ENCODE results near the gene NUP93. TPM values are rescaled to one million over a fixed set of nuclear protein-coding genes. Genes with fewer than 3 reads are reported as not detected.
A peak's percentile ranks its signal among the peaks of the same experiment; 100 is the strongest.

Gene NUP93
- total and polyA plus RNA-seq, 2 of the 8 experiments (the other 6 are each of a cell fraction or from before 2014, with no cell fraction given) = 147 to 201 TPM

- H3K36me3 ChIP-seq (ENCODE audit: control insufficient read depth in 2 of 4, insufficient read depth in 4 of 4, low read length in 3 of 4) = no peaks in the 10 kb centered on the region
- DNase-seq (ENCODE audit: low read depth in 1 of 2, low spot score in 2 of 2) = no peak
- H3K4ac ChIP-seq (replicated peaks; ENCODE audit: insufficient read length, low read depth, low read length) = no peak overlapping the region
- peak; percentile 36 for FAIRE-seq
- H2AK5ac ChIP-seq (ENCODE audit: low read depth, low read length) = no peak overlapping the region
- no peak overlapping the region for H4K5ac ChIP-seq (ENCODE audit: insufficient read length, low read depth, low read length)
- POLR2A ChIA-PET (ENCODE audit: partially characterized antibody) = no interaction called here
- CTCF ChIA-PET (ENCODE audit: partially characterized antibody) = interaction anchor here (1.4 kb wide), 3 partner anchors 10 to 45 kb away, joined by 3 to 4 read pairs (median 3); no protein-coding TSS in a partner anchor
- H3K23ac ChIP-seq (ENCODE audit: insufficient read length) = no peak overlapping the region
- no peak overlapping the region for H4K91ac ChIP-seq (replicated peaks; ENCODE audit: insufficient read length, low read length)
- no peak overlapping the region for H3K4me3 ChIP-seq (ENCODE audit: extremely low read depth in 1 of 4, insufficient read depth in 2 of 4, low read depth in 3 of 4, low read length in 4 of 4)
- H2AFZ ChIP-seq (ENCODE audit: low read length) = no peak overlapping the region
- H3K18ac ChIP-seq (ENCODE audit: extremely low read depth, low read length) = no peak overlapping the region
- WGBS, 2 experiments (ENCODE audit: extremely low coverage in 1 of 2, insufficient coverage in 1 of 2, insufficient read length in 1 of 2, insufficient replicate concordance in 2 of 2, low coverage in 1 of 2, low lambda C conversion rate in 2 of 2, missing lambda C conversion rate in 1 of 2) = 59% methylated on average over 1 of the region's 1 CpG; no CpG with 5 or more reads in 1 of the 2 experiments
- H3K79me1 ChIP-seq (ENCODE audit: low read depth, low read length) = peaks cover 3% of the 10 kb centered on the region
- H3K23me2 ChIP-seq (ENCODE audit: low read depth, low read length) = no peaks in the 10 kb centered on the region
- no peak overlapping the region for H2BK120ac ChIP-seq (replicated peaks; ENCODE audit: low read depth, low read length)
- H2BK5ac ChIP-seq (ENCODE audit: low read depth, low read length) = no peak overlapping the region
- no peaks in the 10 kb centered on the region for H3K27me3 ChIP-seq (replicated peaks in 1 of 4; ENCODE audit: control insufficient read depth in 3 of 4, extremely low read depth in 1 of 4, insufficient read depth in 3 of 4, low read length in 3 of 4)
- no peak overlapping the region for H3K27ac ChIP-seq (ENCODE audit: low read depth, low read length)
- no peak overlapping the region for H3K9ac ChIP-seq (replicated peaks in 1 of 4; ENCODE audit: extremely low read depth in 1 of 4, low read depth in 3 of 4, low read length in 3 of 4)
- H2BK20ac ChIP-seq (ENCODE audit: low read length) = no peak overlapping the region
- no peak overlapping the region for H3K14ac ChIP-seq (ENCODE audit: insufficient read length)
- TF ChIP-seq USF2 (IDR thresholded peaks at IDR 0.05; ENCODE audit: low read length) = no peak
- no peak for TF ChIP-seq POLR2AphosphoS5 (IDR thresholded peaks at IDR 0.05; ENCODE audit: low read depth, low read length)
- no peak for TF ChIP-seq CREB1 (IDR thresholded peaks at IDR 0.05)
- no peak overlapping the region for H2BK12ac ChIP-seq (ENCODE audit: low read depth, low read length)
- peaks cover 2 to 3% of the 10 kb centered on the region in 2 experiments for H4K20me1 ChIP-seq (replicated peaks in 1 of 2; ENCODE audit: control insufficient read depth in 1 of 2, insufficient read depth in 2 of 2, low read length in 2 of 2)
- H4K8ac ChIP-seq (ENCODE audit: extremely low read depth, insufficient read depth, low read length) = no peak overlapping the region
- H3K4me2 ChIP-seq (ENCODE audit: insufficient read depth in 1 of 2, low read depth in 2 of 2, low read length in 2 of 2) = no peak overlapping the region
- peaks cover 3 to 18% (median 12%) of the 10 kb centered on the region in 4 experiments; a peak in 5 of 7 replicates for H3K4me1 ChIP-seq (replicated peaks in 1 of 4; ENCODE audit: control insufficient read depth in 3 of 4, insufficient read depth in 4 of 4, low read length in 3 of 4)
- peaks cover 0 to 56% of the 10 kb centered on the region in 2 experiments; a peak in 3 of 4 replicates for H3K79me2 ChIP-seq (ENCODE audit: control insufficient read depth in 1 of 2, insufficient read depth in 2 of 2, low read length in 2 of 2)
- no peaks in the 10 kb centered on the region for H3K9me3 ChIP-seq (ENCODE audit: insufficient read depth in 2 of 2, low read depth in 1 of 2, low read length in 1 of 2)
- H3K56ac ChIP-seq (replicated peaks; ENCODE audit: insufficient read length, low read depth, low read length) = no peak overlapping the region
- H2BK15ac ChIP-seq (ENCODE audit: low read length) = no peak overlapping the region
Measured at GRCh38 chr16:56779906-56780305, 50.0 kb downstream of the NUP93 start.

All from H1 (cell line).